Vagina (tissue), 2 donors: ENCODE measurements around the gene C2orf68.

Source experiments
- CTCF ChIP-seq, 3 experiments: fragments of 450-650 bp in 2 of 3; fragments of 200-600 bp in 1 of 3; sonication (generic) in 1 of 3; IDR thresholded peaks; one replicate each; pipeline ENCODE4 v1.5.1; 2017 to 2019; ENCODE audit warnings: antibody characterized with exemption in 3 of 3, mild to moderate bottlenecking in 2 of 3, moderate library complexity in 2 of 3
- POLR2A ChIP-seq, 2 donors: fragments of 450-650 bp; IDR thresholded peaks; one replicate each; pipeline ENCODE4 v1.6.1; 2017; ENCODE audit warnings: antibody characterized with exemption in 2 of 2, mild to moderate bottlenecking in 2 of 2, moderate library complexity in 2 of 2

- no peak for TF ChIP-seq CTCF (IDR thresholded peaks at IDR 0.05)
- TF ChIP-seq POLR2A (IDR thresholded peaks at IDR 0.05) = no peak
Observed at GRCh38 chr2:85588645-85589044, 23.2 kb downstream of the C2orf68 start.
